GM19397 (cell line): ENCODE results near the gene RPS15.

Experiments used
- ATAC-seq: cut with Tn5 transposase; IDR thresholded peaks from one replicate; pipeline ENCODE4 v1.9.1; 2021; ENCODE audit warnings: mild to moderate bottlenecking, moderate library complexity; ENCODE audit not compliant: unreplicated experiment

The RPS15 gene

GRCh38 chr19:1401889-1402217, 36.3 kb upstream of the RPS15 start:
- ATAC-seq: no peak

- no peak for ATAC-seq
Measured at GRCh38 chr19:1402411-1403070, 35.7 kb upstream of the RPS15 start.

DNA sequence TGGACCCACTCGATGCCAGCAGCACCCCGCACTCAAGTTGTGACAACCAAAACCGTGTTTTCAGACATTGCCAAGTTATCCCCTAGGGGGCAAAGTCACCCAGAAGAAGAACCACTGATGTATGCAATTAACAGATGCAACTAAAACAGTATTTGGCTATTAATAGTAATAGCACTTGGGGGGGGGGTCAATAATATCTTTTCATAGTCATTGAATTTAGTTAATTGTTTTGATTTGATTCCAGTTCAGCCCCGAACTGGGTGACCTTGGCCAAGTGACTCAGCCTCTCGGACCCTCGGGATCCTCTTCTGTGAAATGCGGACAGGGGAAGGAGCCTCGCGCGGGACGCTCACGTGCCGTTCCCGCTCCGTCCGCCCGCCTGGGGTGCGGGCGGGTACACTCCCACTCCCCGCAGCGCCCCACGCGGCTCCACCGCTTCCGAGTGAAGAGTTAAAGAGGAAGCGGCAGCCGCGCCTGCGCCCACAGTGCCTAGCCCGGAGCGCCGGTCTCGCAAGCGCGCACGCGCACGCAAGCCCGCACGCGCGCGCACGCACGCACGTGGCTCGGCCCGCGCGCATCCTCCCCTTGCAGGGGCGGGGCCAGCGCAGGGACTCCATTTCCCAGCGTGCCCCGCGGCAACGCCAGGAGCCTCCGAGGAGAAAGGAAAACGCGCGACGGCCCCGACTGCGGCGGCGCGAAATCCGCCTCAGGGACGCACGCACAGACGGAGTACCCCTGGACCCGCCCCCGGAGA, 31.2 kb upstream of the RPS15 start:
- ATAC-seq: peak; percentile 83

DNA sequence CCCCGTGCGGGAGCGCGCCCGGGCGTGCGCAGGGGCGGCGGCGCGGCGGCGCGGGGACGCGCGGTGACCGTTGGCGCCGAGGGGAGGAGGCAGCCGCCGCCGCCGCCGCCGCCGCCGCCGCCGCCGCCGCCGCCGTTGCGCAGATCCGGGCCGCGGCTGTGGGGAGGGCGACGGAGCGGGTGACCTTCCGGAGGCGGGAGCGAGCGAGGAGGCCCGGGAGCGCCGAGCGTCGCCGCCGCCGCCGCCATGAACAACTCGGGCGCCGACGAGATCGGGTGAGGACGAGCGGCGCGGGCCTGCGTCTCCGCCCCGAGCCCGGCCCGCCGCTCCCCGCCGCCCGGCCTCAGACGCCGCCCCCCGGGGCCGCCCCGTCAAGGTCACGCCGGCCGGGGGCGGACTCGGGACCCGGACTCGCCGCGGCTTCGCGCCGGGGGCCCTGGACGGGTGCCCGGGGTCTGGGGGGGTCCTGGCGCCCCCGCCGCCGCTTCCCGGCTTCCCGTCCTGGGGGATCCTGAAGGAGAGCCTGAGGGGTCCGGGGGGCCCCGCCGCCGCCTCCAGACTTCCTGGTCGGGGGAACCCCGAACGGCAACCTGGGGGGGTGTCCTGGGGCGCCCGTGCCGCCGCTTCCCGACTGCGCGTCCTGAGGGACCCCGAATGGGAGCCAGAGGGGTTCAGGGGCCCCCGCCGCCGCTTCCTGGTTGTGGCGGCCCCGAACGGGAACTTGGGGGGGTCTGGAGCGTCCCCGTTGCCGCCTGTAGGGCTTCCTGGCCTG, 30.5 kb upstream of the RPS15 start, which contains the start of gene DAZAP1:
DAZAP1 (plus strand) TSS at position 59 of the 772 bp plus-strand sequence; CDS start at position 247, 188 bp downstream.
- ATAC-seq: no peak

- ATAC-seq: no peak
Measured at GRCh38 chr19:1408300-1409203, 29.6 kb upstream of the RPS15 start.

- no peak for ATAC-seq
Measured at GRCh38 chr19:1409204-1410005, 28.8 kb upstream of the RPS15 start.

DNA sequence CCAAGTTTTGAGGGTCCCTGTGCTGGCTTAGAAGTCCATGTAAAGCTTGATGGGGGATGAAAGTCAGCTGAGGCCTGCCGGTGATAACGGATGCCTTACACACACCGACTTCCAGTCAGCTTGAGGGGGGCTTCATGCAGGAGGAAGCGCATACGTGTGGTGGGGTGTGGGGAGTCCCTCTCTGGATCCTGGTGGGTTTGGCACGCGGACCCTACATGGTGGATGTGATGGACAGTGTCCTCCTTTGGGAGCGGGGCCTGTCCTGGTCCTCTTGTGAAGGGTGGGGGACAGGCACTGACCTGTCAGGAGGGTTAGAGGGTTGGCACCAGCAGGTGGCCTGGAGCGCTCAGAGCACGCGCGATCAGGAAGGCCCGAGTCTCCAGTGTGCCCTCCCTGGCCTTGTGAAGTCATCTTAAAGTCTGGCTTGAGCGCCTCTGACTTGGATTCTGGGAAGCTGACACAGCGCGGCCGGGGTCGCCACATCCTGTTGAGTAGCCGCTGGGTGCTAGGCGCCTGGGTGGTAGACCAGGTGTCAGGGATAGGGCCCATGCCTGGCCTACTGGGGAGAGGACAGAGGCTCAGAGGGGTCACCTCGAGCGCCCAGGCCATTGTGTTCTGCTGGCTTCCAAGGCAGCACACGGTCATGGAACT, 27.9 kb upstream of the RPS15 start:
- ATAC-seq: no peak

GRCh38 chr19:1410789-1411188, 27.4 kb upstream of the RPS15 start:
- ATAC-seq: no peak

- ATAC-seq: no peak
Measured at GRCh38 chr19:1411255-1412191, 26.7 kb upstream of the RPS15 start.

- ATAC-seq: no peak
Measured at GRCh38 chr19:1412323-1412923, 25.8 kb upstream of the RPS15 start.

DNA sequence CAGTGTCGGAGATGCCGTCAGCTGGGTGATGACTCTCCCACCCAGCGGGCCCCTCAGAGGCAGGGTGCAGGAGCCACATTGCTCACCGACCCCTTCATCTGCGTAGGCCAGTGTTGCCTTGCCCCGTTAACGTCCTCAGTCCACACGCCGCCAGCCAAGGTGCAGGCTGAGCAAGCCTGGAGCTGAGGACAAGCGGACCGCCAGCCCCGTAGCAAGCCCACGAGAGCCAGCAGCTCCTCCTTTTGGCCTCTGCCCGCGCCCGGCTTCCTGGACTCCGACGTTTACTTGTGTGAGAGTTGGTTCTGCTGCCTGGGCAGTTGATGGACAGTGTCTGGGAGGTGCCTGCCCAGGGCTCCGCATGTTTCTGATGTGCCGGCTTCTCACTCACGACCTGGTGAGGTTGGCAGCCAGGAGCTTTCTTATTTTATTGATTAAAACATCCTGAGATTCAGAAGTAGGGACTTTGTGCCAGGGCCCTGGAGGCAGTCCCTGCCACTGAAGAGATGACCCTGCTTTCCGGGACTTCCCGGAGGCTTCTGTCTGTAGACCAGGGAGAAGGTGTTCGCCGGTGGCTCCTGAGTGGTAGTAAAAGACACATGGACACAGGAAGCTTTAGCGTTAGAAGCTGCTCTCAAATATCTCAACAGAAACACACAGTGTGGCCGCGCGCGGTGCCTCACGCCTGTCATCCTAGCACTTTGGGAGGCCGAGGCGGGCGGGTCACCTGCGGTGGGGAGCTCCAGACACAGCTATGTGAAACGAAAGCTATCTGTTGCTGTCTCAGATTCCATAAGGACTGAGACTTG, 25.0 kb upstream of the RPS15 start:
- no peak for ATAC-seq

DNA sequence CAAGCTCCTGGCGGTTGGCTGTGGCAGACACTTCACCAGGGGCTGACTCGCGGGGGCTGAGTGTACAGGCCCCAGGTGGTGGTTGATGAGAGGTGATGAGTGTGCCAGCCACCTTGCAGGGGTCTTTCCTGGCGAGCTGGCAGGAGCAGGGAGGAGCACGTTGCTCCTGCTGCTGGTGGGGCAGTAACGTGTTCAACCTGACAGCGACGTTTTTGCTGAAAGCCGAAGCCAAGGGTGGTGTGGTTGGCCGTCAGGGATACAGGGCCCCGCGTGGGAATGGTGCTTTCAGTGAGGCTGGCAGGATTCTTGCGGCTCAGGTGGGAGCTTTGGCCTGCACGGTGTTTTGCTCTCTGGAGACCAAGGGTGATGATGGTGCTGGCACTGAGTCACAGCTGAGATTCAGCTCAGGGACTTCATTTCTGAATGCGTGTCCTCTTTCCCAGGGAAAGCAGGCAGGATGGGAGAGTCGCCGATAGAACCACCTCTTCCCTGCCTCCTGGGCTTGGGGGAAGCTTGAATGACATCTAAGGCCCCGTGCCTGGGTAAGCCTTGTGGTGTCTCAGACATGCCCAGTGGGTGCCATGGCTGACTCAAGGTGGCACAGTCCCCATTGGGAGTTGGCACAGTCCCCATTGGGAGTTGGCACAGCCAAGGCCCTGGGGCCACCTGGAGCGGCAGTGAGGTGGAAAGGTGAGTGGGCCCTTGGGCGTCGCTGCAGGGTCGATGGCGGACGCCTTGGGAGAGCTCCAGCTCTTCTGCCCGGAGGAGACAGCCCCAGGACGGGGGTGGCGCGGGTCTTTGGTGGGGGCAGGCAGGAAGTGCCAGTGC, 22.0 kb upstream of the RPS15 start:
- ATAC-seq: no peak

GRCh38 chr19:1417145-1417544, 21.1 kb upstream of the RPS15 start:
- ATAC-seq: no peak

DNA sequence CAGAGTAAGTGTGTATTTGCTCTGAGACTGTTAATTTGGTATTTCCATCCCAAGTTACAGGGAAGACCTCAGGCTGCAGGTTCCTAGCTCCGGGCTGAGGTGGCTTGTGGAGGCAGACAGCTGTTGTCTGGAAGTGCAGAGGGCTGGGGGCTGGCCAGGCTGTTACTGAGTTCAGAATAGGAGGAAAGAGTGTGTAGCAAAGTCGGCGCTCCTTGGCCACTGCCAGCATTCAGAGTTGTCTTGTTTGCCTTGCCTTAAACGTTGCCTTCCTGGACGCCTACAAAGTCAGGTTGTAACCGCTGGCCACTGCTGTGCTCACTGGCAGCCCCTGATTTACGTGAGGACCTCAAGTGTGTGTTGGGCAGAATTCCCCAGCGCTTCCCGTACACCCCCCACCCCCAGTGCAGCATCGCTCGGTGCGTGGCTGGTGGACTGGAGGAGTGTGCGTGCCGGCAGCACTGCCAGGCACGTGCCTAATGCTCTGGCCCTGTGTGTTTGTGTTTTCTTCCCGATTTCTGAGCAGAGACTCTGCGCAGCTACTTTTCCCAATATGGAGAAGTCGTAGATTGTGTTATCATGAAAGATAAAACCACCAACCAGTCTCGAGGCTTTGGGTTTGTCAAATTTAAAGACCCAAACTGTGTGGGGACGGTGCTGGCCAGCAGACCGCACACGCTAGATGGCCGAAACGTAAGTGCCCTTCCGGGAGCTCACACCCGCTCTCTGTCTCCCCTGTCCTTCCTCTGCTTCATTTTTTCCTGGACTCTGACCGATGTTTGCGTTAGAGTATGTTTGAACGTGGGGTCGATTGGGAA, 20.3 kb upstream of the RPS15 start:
- ATAC-seq: no peak

DNA sequence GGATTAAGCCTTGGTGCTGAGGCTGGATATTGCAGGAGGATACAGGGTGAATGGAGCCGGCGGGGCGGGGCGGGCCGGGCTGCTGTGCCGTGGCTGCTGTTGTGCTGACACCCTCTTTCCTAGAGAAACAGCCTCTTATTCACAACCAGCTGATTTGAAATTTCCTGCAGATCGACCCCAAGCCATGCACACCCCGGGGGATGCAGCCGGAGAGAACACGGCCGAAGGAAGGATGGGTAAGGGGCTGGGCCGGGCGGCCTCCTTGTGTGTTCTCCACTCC, 19.8 kb upstream of the RPS15 start:
- no peak for ATAC-seq
